NT2/D1 (cell line): ENCODE measurements around the gene CDYL2.

Source experiments
- SUZ12 ChIP-seq: IDR thresholded peaks from 2 replicates; pipeline ENCODE4 v1.6.1; 2011; ENCODE audit not compliant: insufficient read length, insufficient read depth; ENCODE audit errors: extremely low read depth
- YY1 ChIP-seq: IDR thresholded peaks from 2 replicates; pipeline ENCODE4 v1.6.1; 2011; ENCODE audit not compliant: insufficient read length, insufficient read depth
- ZNF274 ChIP-seq: IDR thresholded peaks from 2 replicates; pipeline ENCODE4 v1.6.1; 2011; ENCODE audit warnings: mild to moderate bottlenecking, low read depth, low read length

GRCh38 chr16:80739523-80739922 is 64.9 kb downstream of the CDYL2 start:
- TF ChIP-seq YY1 (no peak), ZNF274 (no peak), SUZ12 (no peak)
